ENCODE results near the gene ALPI.
"Not testable (repeated sequence)": the region's sequence is repeated elsewhere in the genome, so short reads cannot be mapped to it uniquely, and the experiment has no call there.

- TF ChIP-seq CTCF (conservative IDR thresholded peaks at IDR 0.05; ENCODE audit: low read depth, low read length); EZH2 (IDR thresholded peaks at IDR 0.05; ENCODE audit: low read length, unreplicated experiment); EZH2phosphoT487 (IDR thresholded peaks at IDR 0.05; ENCODE audit: borderline replicate concordance, low read length): not testable (repeated sequence)
Measured at GRCh38 chr2:232407428-232408150, 48.4 kb upstream of the ALPI start.
